Measurements from ENCODE around the gene TMEM87B. TPM values are rescaled to one million over a fixed set of nuclear protein-coding genes. Genes with fewer than 3 reads are reported as not detected.
A peak's percentile ranks its signal among the peaks of the same experiment; 100 is the strongest.

The TMEM87B gene
- total RNA-seq, 1 experiment from 2014 or later = 10.6 TPM

DNA sequence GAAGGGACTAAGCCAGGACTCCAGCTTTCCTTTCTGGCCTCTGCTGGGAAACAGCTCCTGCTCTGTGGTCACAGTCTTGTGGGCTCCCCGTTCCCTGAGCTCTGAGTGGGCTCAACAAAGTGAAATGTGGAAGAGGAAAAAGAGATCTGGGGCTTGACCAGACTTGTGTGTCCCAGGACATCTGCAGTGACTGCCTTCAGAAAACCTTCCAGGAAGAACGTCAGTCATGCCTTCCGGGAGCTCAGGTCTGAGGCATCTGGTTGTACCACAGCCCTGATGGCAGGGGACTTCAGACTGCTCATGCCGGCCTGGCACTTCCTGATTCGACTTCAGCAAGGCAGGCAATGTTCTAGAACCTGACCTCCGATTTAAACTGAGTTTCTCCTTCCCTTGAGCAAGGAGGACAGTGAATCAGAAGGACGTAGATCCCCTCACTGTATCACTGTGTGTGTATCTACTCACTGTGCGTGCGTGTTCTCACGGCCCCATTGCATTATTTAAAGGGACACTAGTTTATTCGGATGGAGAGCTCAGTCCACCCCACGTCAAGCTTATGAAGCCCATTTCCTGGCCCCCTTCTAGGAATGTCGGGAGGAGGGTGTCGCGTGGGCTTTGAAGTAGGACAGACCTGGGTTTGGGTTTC is 82.6 kb downstream of the TMEM87B start:
- ATAC-seq = peak; percentile 11
- Mint-ChIP-seq H3K27ac (no peak overlapping the region), H3K4me3 (peak overlapping the region; percentile 70), H3K9me3 (peaks cover 4% of the 10 kb centered on the region), H3K27me3 (ENCODE audit: low read depth) (peaks cover 64% of the 10 kb centered on the region), H3K4me1 (peaks cover 15% of the 10 kb centered on the region), H3K36me3 (no peaks in the 10 kb centered on the region)
- CTCF ChIA-PET = no interaction called here
- POLR2A ChIA-PET = interaction anchor here (0.6 kb wide), 1 partner anchor 206 kb away, joined by 4 read pairs; no protein-coding TSS in a partner anchor
- TF ChIP-seq CREM (CRISPR knock-in tag; IDR thresholded peaks at IDR 0.05) = no peak
- TF ChIP-seq SOX15 (CRISPR knock-in tag; IDR thresholded peaks at IDR 0.05) = no peak
- TF ChIP-seq, protein P1, sequence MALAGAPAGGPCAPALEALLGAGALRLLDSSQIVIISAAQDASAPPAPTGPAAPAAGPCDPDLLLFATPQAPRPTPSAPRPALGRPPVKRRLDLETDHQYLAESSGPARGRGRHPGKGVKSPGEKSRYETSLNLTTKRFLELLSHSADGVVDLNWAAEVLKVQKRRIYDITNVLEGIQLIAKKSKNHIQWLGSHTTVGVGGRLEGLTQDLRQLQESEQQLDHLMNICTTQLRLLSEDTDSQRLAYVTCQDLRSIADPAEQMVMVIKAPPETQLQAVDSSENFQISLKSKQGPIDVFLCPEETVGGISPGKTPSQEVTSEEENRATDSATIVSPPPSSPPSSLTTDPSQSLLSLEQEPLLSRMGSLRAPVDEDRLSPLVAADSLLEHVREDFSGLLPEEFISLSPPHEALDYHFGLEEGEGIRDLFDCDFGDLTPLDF (CRISPR knock-in tag; IDR thresholded peaks at IDR 0.05) = no peak
- TF ChIP-seq NFYB (CRISPR knock-in tag; conservative IDR thresholded peaks at IDR 0.05; ENCODE audit: low read depth) = no peak
- TF ChIP-seq OVOL2 (CRISPR knock-in tag; IDR thresholded peaks at IDR 0.05; ENCODE audit: borderline replicate concordance) = no peak
- TF ChIP-seq ATF1 (CRISPR knock-in tag; IDR thresholded peaks at IDR 0.05) = no peak
- no peak for TF ChIP-seq ZNF416 (CRISPR knock-in tag; IDR thresholded peaks at IDR 0.05)
- TF ChIP-seq MAX (CRISPR knock-in tag; IDR thresholded peaks at IDR 0.05) = no peak
- TF ChIP-seq USF1 (CRISPR knock-in tag; IDR thresholded peaks at IDR 0.05) = no peak
- no peak for TF ChIP-seq KAT7 (CRISPR knock-in tag; IDR thresholded peaks at IDR 0.05; ENCODE audit: borderline replicate concordance)
- no peak for TF ChIP-seq IRF1 (CRISPR knock-in tag; IDR thresholded peaks at IDR 0.05)
- TF ChIP-seq, protein P2, sequence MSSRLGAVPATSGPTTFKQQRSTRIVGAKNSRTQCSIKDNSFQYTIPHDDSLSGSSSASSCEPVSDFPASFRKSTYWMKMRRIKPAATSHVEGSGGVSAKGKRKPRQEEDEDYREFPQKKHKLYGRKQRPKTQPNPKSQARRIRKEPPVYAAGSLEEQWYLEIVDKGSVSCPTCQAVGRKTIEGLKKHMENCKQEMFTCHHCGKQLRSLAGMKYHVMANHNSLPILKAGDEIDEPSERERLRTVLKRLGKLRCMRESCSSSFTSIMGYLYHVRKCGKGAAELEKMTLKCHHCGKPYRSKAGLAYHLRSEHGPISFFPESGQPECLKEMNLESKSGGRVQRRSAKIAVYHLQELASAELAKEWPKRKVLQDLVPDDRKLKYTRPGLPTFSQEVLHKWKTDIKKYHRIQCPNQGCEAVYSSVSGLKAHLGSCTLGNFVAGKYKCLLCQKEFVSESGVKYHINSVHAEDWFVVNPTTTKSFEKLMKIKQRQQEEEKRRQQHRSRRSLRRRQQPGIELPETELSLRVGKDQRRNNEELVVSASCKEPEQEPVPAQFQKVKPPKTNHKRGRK (CRISPR knock-in tag; IDR thresholded peaks at IDR 0.05; ENCODE audit: borderline replicate concordance) = no peak
- TF ChIP-seq CREB1 (CRISPR knock-in tag; IDR thresholded peaks at IDR 0.05) = no peak
- TF ChIP-seq ETV6 (CRISPR knock-in tag; IDR thresholded peaks at IDR 0.05) = no peak
- no peak for TF ChIP-seq ZNF232 (CRISPR knock-in tag; IDR thresholded peaks at IDR 0.05)
- TF ChIP-seq, protein P3, sequence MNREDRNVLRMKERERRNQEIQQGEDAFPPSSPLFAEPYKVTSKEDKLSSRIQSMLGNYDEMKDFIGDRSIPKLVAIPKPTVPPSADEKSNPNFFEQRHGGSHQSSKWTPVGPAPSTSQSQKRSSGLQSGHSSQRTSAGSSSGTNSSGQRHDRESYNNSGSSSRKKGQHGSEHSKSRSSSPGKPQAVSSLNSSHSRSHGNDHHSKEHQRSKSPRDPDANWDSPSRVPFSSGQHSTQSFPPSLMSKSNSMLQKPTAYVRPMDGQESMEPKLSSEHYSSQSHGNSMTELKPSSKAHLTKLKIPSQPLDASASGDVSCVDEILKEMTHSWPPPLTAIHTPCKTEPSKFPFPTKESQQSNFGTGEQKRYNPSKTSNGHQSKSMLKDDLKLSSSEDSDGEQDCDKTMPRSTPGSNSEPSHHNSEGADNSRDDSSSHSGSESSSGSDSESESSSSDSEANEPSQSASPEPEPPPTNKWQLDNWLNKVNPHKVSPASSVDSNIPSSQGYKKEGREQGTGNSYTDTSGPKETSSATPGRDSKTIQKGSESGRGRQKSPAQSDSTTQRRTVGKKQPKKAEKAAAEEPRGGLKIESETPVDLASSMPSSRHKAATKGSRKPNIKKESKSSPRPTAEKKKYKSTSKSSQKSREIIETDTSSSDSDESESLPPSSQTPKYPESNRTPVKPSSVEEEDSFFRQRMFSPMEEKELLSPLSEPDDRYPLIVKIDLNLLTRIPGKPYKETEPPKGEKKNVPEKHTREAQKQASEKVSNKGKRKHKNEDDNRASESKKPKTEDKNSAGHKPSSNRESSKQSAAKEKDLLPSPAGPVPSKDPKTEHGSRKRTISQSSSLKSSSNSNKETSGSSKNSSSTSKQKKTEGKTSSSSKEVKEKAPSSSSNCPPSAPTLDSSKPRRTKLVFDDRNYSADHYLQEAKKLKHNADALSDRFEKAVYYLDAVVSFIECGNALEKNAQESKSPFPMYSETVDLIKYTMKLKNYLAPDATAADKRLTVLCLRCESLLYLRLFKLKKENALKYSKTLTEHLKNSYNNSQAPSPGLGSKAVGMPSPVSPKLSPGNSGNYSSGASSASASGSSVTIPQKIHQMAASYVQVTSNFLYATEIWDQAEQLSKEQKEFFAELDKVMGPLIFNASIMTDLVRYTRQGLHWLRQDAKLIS (CRISPR knock-in tag; IDR thresholded peaks at IDR 0.05; ENCODE audit: borderline replicate concordance) = no peak
- no peak for TF ChIP-seq ZBTB21 (CRISPR knock-in tag; IDR thresholded peaks at IDR 0.05; ENCODE audit: borderline replicate concordance)
- no peak for DNase-seq (ENCODE audit: low spot score)
